Nephron (organoid): Measurements from ENCODE around the gene MYL12A.
"Not testable (repeated sequence)": the region's sequence is repeated elsewhere in the genome, so short reads cannot be mapped to it uniquely, and the experiment has no call there.

ENCODE experiments used
- H3K27ac Mint-ChIP-seq, 3 experiments: 2 replicates each; pipeline ENCODE4 v1.8.0; 2020; ENCODE audit warnings: mixed read lengths in 3 of 3, mild to moderate bottlenecking in 2 of 3, moderate library complexity in 1 of 3
- H3K27me3 Mint-ChIP-seq: 2 replicates; pipeline ENCODE4 v1.8.0; 2021; ENCODE audit warnings: low read depth, mild to moderate bottlenecking, moderate library complexity, mixed read lengths
- H3K36me3 Mint-ChIP-seq: 2 replicates; pipeline ENCODE4 v1.8.0; 2020; ENCODE audit warnings: low read depth, mixed read lengths
- H3K4me1 Mint-ChIP-seq: 2 replicates; pipeline ENCODE4 v1.8.0; 2020; ENCODE audit warnings: mixed read lengths
- H3K4me3 Mint-ChIP-seq, 3 experiments: 2 replicates each; pipeline ENCODE4 v1.8.0; 2020; ENCODE audit warnings: mild to moderate bottlenecking in 3 of 3, mixed read lengths in 3 of 3, moderate library complexity in 2 of 3
- H3K9me3 Mint-ChIP-seq: 2 replicates; pipeline ENCODE4 v1.8.0; 2020; ENCODE audit warnings: mixed read lengths
- TF ChIP-seq, protein P1 (sequence below), 3 experiments: fragments of 200-600 bp; sonication (generic); IDR thresholded peaks; one replicate each; pipeline ENCODE4 v1.5.0; 2021; ENCODE audit warnings: antibody characterized with exemption in 3 of 3; ENCODE audit not compliant: unreplicated experiment in 3 of 3

Gene MYL12A

DNA sequence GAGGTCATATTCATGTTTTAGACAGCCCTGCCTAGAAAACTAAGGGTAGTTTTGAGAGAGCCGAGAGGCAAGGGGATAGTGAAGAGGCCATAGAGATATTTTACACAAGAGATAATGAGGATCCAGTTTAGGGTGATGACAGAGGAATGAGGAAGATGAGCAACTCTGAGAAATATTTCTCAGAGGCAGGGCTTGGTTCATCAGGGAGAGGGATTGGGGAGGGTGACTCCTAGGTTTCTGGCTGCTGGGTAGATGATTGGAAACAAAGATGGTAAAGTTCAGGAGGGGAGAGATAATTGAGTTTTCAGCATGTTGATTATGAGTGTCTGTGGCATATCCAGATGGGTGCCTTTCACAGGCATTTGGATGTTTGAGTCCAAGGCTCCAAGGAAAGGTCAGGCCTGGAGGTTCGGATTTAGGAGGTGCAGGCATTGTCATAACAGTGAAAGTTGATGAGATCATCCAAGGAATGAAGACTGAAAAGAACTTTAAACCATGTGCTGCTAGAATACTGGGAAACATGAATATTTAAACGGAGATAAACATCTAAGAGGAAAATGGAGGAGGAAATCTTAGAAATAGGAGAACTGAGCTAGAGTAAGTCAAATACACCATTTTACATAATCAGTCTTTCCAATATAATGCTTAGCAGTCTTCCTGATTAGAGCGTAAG lies 21.8 kb downstream of the MYL12A start:
- TF ChIP-seq, protein P1, sequence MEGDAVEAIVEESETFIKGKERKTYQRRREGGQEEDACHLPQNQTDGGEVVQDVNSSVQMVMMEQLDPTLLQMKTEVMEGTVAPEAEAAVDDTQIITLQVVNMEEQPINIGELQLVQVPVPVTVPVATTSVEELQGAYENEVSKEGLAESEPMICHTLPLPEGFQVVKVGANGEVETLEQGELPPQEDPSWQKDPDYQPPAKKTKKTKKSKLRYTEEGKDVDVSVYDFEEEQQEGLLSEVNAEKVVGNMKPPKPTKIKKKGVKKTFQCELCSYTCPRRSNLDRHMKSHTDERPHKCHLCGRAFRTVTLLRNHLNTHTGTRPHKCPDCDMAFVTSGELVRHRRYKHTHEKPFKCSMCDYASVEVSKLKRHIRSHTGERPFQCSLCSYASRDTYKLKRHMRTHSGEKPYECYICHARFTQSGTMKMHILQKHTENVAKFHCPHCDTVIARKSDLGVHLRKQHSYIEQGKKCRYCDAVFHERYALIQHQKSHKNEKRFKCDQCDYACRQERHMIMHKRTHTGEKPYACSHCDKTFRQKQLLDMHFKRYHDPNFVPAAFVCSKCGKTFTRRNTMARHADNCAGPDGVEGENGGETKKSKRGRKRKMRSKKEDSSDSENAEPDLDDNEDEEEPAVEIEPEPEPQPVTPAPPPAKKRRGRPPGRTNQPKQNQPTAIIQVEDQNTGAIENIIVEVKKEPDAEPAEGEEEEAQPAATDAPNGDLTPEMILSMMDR (IDR thresholded peaks at IDR 0.05; ENCODE audit: unreplicated experiment in 3 of 3) = no peak
- Mint-ChIP-seq H3K4me3 (no peak overlapping the region), H3K9me3 (no peaks in the 10 kb centered on the region), H3K27ac (no peak overlapping the region), H3K27me3 (no peaks in the 10 kb centered on the region), H3K36me3 (peaks cover 16% of the 10 kb centered on the region), H3K4me1 (peaks cover 27% of the 10 kb centered on the region)

DNA sequence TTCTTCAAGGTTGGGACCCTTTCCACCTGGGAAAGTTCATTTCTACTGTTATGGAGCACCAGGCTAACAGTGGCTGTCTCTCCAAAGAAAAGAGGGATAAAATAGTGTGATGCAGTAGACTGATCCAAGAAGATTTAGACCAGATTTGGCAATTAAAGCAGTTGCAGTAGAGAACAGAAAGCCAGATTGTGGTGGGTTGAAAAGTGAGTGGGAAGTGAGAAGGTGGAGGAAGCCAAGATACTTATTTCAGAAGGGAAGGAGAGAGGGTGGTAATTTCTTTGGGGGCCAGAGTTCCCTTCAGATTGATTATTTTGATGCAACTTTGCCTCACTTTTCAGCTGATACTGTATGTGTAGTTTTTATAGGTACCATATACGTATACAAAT lies 22.3 kb downstream of the MYL12A start:
- Mint-ChIP-seq H3K27me3 (no peaks in the 10 kb centered on the region), H3K9me3 (no peaks in the 10 kb centered on the region), H3K36me3 (peaks cover 21% of the 10 kb centered on the region), H3K27ac (no peak overlapping the region), H3K4me3 (no peak overlapping the region), H3K4me1 (peaks cover 22% of the 10 kb centered on the region)
- TF ChIP-seq, protein P1 (IDR thresholded peaks at IDR 0.05; ENCODE audit: unreplicated experiment in 3 of 3) = no peak

DNA sequence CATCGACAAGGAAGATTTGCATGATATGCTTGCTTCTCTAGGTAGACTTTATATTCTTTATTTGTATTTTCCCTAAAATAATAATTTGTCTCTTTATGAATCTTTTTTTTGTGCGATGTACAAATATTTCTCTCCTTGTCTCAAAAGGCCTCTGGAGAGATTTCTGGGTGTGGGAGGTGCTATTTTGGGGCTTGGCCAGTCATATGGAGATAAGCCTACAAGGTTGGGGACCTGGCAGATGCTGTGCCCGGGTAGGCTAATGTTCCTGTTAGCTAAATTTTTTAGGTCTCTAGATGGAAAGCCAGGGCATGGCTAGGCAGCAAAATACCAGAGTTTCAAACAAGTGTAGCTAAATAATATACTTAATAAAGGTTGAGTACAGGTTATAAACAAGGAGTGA lies 25.4 kb downstream of the MYL12A start:
- no peaks in the 10 kb centered on the region for H3K9me3 Mint-ChIP-seq
- H3K27me3 Mint-ChIP-seq = no peaks in the 10 kb centered on the region
- no peak overlapping the region for H3K27ac Mint-ChIP-seq

DNA sequence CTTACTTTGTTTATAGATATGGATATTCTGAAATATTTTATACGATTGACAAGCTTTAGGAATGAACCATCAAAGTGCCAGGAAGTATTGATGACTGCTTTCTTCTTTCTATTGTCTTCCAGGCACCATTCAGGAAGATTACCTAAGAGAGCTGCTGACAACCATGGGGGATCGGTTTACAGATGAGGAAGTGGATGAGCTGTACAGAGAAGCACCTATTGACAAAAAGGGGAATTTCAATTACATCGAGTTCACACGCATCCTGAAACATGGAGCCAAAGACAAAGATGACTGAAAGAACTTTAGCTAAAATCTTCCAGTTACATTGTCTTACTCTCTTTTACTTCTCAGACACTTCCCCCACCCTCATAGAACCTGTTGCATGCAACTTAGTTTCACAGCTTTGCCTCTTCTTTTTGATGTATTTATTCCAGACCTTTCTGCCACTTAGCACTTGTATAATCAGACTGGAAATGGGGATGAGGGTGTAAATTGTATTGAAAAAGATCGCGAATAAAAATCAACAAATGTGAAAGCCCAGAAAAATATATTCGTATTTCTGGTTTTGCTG lies 30.1 kb downstream of the MYL12A start:
- H3K36me3 Mint-ChIP-seq = peaks cover 50% of the 10 kb centered on the region
- H3K27ac Mint-ChIP-seq = not testable (repeated sequence)

More for the DNA sequence above, 25.4 kb downstream of the MYL12A start:
- Mint-ChIP-seq H3K36me3 (peaks cover 41% of the 10 kb centered on the region), H3K4me1 (peaks cover 11% of the 10 kb centered on the region), H3K4me3 (no peak overlapping the region)
- TF ChIP-seq, protein P1 (IDR thresholded peaks at IDR 0.05; ENCODE audit: unreplicated experiment in 3 of 3) = no peak

DNA sequence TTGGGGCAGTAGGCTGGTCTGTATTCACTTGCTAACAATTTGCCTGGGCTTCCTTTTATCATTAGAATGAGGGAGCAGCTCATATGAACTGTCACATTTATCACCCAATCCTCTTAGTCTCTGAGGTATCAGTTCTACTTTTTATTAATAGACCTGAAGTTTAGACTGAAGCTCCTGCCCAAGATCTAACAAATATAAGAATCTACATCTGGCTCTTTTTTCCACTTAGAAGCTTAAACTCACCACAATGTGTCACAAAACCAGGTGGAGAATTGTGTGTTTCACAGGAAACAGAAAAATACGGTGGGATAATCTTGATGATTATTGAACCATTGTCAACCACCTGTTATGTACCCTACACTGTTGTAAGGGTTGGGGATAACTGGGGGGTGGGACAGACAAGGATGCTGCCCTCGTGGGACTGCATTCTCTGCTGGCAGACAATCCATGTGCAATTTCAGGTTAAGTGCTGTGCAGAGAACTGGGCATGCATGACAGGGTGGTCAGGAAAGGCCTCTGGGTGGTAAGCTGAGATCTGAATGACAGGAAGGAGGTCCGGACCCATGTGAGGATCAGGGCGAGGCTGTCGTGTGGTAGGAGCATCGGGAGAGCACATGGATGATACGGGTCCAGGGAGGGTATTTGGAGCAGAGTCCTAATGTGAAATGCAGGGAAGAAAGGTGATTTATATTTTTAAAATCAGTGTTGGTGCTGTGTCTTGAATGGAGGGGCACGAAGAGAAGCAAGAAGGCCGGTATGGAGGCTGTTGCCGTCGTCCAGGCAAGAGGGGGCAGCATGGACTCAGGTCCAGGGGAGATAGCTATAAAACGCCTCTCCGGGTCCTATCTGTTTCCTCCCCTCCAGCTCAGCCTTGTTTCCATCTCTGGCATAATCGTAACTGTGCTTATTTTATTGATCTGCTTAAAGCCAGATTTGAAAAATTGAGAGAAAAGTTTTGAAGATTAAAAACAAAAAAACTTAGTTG lies 31.9 kb downstream of the MYL12A start:
- no peak overlapping the region for H3K27ac Mint-ChIP-seq
- H3K36me3 Mint-ChIP-seq = peaks cover 32% of the 10 kb centered on the region
- peaks cover 18% of the 10 kb centered on the region for H3K4me1 Mint-ChIP-seq
- no peaks in the 10 kb centered on the region for H3K27me3 Mint-ChIP-seq
- no peaks in the 10 kb centered on the region for H3K9me3 Mint-ChIP-seq
- TF ChIP-seq, protein P1 (IDR thresholded peaks at IDR 0.05; ENCODE audit: unreplicated experiment in 3 of 3) = no peak
- H3K4me3 Mint-ChIP-seq = no peak overlapping the region

More for the DNA sequence above, 30.1 kb downstream of the MYL12A start:
- H3K9me3 Mint-ChIP-seq, H3K27me3 Mint-ChIP-seq, H3K4me1 Mint-ChIP-seq, H3K4me3 Mint-ChIP-seq: not testable (repeated sequence)
